Parathyroid adenoma (tissue), 2 donors: ENCODE measurements around the gene CCDC71L.

Experiments used
- H2AFZ ChIP-seq: fragments of 300-600 bp; sonication (generic); one replicate; pipeline ENCODE4 v1.7.0; 2017; ENCODE audit warnings: antibody characterized with exemption, mild to moderate bottlenecking
- H3K27ac ChIP-seq: fragments of 300-600 bp; sonication (generic); one replicate; pipeline ENCODE4 v1.7.0; 2017
- H3K27me3 ChIP-seq: fragments of 300-600 bp; sonication (generic); one replicate; pipeline ENCODE4 v1.7.0; 2017; ENCODE audit warnings: low read length; ENCODE audit not compliant: control insufficient read depth, insufficient read depth
- H3K36me3 ChIP-seq: fragments of 300-600 bp; sonication (generic); one replicate; pipeline ENCODE4 v1.7.0; 2017; ENCODE audit warnings: low read length; ENCODE audit not compliant: control insufficient read depth, insufficient read depth
- H3K4me1 ChIP-seq: fragments of 300-600 bp; sonication (generic); one replicate; pipeline ENCODE4 v1.7.0; 2017; ENCODE audit warnings: control low read depth
- H3K4me2 ChIP-seq: fragments of 300-600 bp; sonication (generic); one replicate; pipeline ENCODE4 v1.7.0; 2017; ENCODE audit warnings: low read length
- H3K4me3 ChIP-seq: fragments of 300-600 bp; sonication (generic); one replicate; pipeline ENCODE4 v1.7.0; 2017; ENCODE audit warnings: low read depth, low read length
- H3K79me2 ChIP-seq: fragments of 300-600 bp; sonication (generic); one replicate; pipeline ENCODE4 v1.7.0; 2017; ENCODE audit warnings: control low read depth
- H3K9ac ChIP-seq: fragments of 300-600 bp; sonication (generic); one replicate; pipeline ENCODE4 v1.7.0; 2017; ENCODE audit warnings: mild to moderate bottlenecking
- H3K9me3 ChIP-seq: fragments of 300-600 bp; sonication (generic); one replicate; pipeline ENCODE4 v1.7.0; 2017; ENCODE audit warnings: low read length; ENCODE audit not compliant: control insufficient read depth
- CTCF ChIP-seq: fragments of 300-600 bp; sonication (generic); IDR thresholded peaks from one replicate; pipeline ENCODE4 v1.7.0; 2017; ENCODE audit warnings: antibody characterized with exemption, mild to moderate bottlenecking
- donor health status: primary hyperparathyroidism.

Gene CCDC71L

GRCh38 chr7:106634958-106635357 lies 26.0 kb downstream of the CCDC71L start:
- Histone ChIP-seq H3K9me3 (no peaks in the 10 kb centered on the region), H3K27me3 (no peaks in the 10 kb centered on the region), H3K36me3 (no peaks in the 10 kb centered on the region), H3K4me3 (no peak overlapping the region), H2AFZ (no peak overlapping the region), H3K79me2 (no peaks in the 10 kb centered on the region), H3K27ac (no peak overlapping the region), H3K9ac (no peak overlapping the region), H3K4me1 (no peaks in the 10 kb centered on the region), H3K4me2 (no peak overlapping the region)
- no peak for TF ChIP-seq CTCF

GRCh38 chr7:106630648-106631047 lies 30.3 kb downstream of the CCDC71L start:
- no peak overlapping the region for H3K4me3 ChIP-seq
- H3K4me1 ChIP-seq = peaks cover 8% of the 10 kb centered on the region
- H3K27ac ChIP-seq = no peak overlapping the region
- H3K27me3 ChIP-seq = no peaks in the 10 kb centered on the region
- no peak overlapping the region for H3K4me2 ChIP-seq
- no peak overlapping the region for H3K9ac ChIP-seq
- H3K79me2 ChIP-seq = no peaks in the 10 kb centered on the region
- H3K9me3 ChIP-seq = no peaks in the 10 kb centered on the region
- TF ChIP-seq CTCF = no peak
- no peak overlapping the region for H2AFZ ChIP-seq
- no peaks in the 10 kb centered on the region for H3K36me3 ChIP-seq

- Histone ChIP-seq H3K27ac (no peak overlapping the region), H3K9me3 (no peaks in the 10 kb centered on the region), H3K4me1 (peaks cover 14% of the 10 kb centered on the region), H2AFZ (no peak overlapping the region), H3K36me3 (no peaks in the 10 kb centered on the region), H3K79me2 (no peaks in the 10 kb centered on the region), H3K4me3 (no peak overlapping the region), H3K27me3 (no peaks in the 10 kb centered on the region), H3K9ac (no peak overlapping the region), H3K4me2 (no peak overlapping the region)
- TF ChIP-seq CTCF = no peak
Measured at GRCh38 chr7:106629516-106629915, 31.4 kb downstream of the CCDC71L start.

- Histone ChIP-seq H3K36me3 (no peaks in the 10 kb centered on the region), H3K4me1 (peaks cover 14% of the 10 kb centered on the region), H3K4me2 (no peak overlapping the region), H3K4me3 (no peak overlapping the region), H3K9me3 (no peaks in the 10 kb centered on the region), H2AFZ (peak overlapping the region; percentile 57), H3K27me3 (no peaks in the 10 kb centered on the region), H3K79me2 (no peaks in the 10 kb centered on the region), H3K9ac (no peak overlapping the region), H3K27ac (no peak overlapping the region)
- no peak for TF ChIP-seq CTCF
Measured at GRCh38 chr7:106626376-106627164, 34.4 kb downstream of the CCDC71L start.
